Mesodermal cell (in vitro differentiated cells): ENCODE measurements around the gene LCAT.

Experiments
- H3K27ac ChIP-seq: 2 replicates; pipeline ENCODE4 v1.7.0; 2013; ENCODE audit warnings: mild to moderate bottlenecking, low read depth, low read length, moderate library complexity; ENCODE audit not compliant: severe bottlenecking
- H3K36me3 ChIP-seq: 2 replicates; pipeline ENCODE4 v1.7.1; 2013; ENCODE audit warnings: mild to moderate bottlenecking, low read length, moderate library complexity; ENCODE audit not compliant: control insufficient read depth, insufficient read depth
- H3K4me1 ChIP-seq: one replicate; pipeline ENCODE4 v1.7.1; 2013; ENCODE audit warnings: mild to moderate bottlenecking, low read length; ENCODE audit not compliant: insufficient read depth, control insufficient read depth, poor library complexity, severe bottlenecking
- H3K4me3 ChIP-seq: 2 replicates; pipeline ENCODE4 v1.7.0; 2013; ENCODE audit warnings: low read length, control low read depth, mild to moderate bottlenecking; ENCODE audit not compliant: insufficient read depth, poor library complexity, severe bottlenecking; ENCODE audit errors: extremely low read depth
- H3K9me3 ChIP-seq: 2 replicates; pipeline ENCODE4 v1.7.1; 2013; ENCODE audit warnings: mild to moderate bottlenecking, low read length, moderate library complexity; ENCODE audit not compliant: control insufficient read depth
- WGBS, 2 experiments: methylation state at CpG; one replicate each; pipeline ENCODE4 v1.1.5; 2013; ENCODE audit warnings: missing lambda C conversion rate in 2 of 2; ENCODE audit not compliant: insufficient coverage in 2 of 2; 5-methylcytosine and 5-hydroxymethylcytosine counted together

Gene LCAT

GRCh38 chr16:67959536-67960329 is 15.8 kb upstream of the LCAT start:
- Histone ChIP-seq H3K27ac (no peak overlapping the region), H3K36me3 (peaks cover 90% of the 10 kb centered on the region), H3K9me3 (no peaks in the 10 kb centered on the region), H3K4me3 (no peak overlapping the region), H3K4me1 (peaks cover 8% of the 10 kb centered on the region)
- WGBS, 2 experiments: 92 to 96% methylated on average over 7 to 9 of the region's 11 CpGs

- no peak overlapping the region for H3K27ac ChIP-seq
- no peaks in the 10 kb centered on the region for H3K9me3 ChIP-seq
- peaks cover 8% of the 10 kb centered on the region for H3K4me1 ChIP-seq
- no peak overlapping the region for H3K4me3 ChIP-seq
- peaks cover 88% of the 10 kb centered on the region for H3K36me3 ChIP-seq
- WGBS, 2 experiments: 90 to 95% methylated on average over 5 to 7 of the region's 9 CpGs
Observed at GRCh38 chr16:67957622-67958021, 13.7 kb upstream of the LCAT start.

- H3K4me3 ChIP-seq: no peak overlapping the region
- 94 to 99% methylated on average over 8 to 10 of the region's 10 CpGs for WGBS, 2 experiments
Observed at GRCh38 chr16:67954421-67955196, 10.7 kb upstream of the LCAT start.

GRCh38 chr16:67953641-67954375 is 9.9 kb upstream of the LCAT start:
- H3K27ac ChIP-seq: no peak overlapping the region
- 91 to 94% methylated on average over 4 to 6 of the region's 8 CpGs for WGBS, 2 experiments
- no peak overlapping the region for H3K4me3 ChIP-seq
- H3K36me3 ChIP-seq: peaks cover 89% of the 10 kb centered on the region
- no peaks in the 10 kb centered on the region for H3K9me3 ChIP-seq
- H3K4me1 ChIP-seq: no peaks in the 10 kb centered on the region

More at GRCh38 chr16:67954421-67955196, 10.7 kb upstream of the LCAT start:
- H3K4me1 ChIP-seq: no peaks in the 10 kb centered on the region
- H3K27ac ChIP-seq: no peak overlapping the region
- no peaks in the 10 kb centered on the region for H3K9me3 ChIP-seq
- H3K36me3 ChIP-seq: peaks cover 89% of the 10 kb centered on the region

- Histone ChIP-seq H3K4me1 (no peaks in the 10 kb centered on the region), H3K4me3 (no peak overlapping the region), H3K9me3 (no peaks in the 10 kb centered on the region), H3K27ac (no peak overlapping the region), H3K36me3 (peaks cover 95% of the 10 kb centered on the region)
- 90 to 94% methylated on average over 11 to 12 of the region's 12 CpGs for WGBS, 2 experiments
Observed at GRCh38 chr16:67951485-67951884, 7.6 kb upstream of the LCAT start.

GRCh38 chr16:67950335-67950843 is 6.5 kb upstream of the LCAT start:
- H3K27ac ChIP-seq: no peak overlapping the region
- H3K9me3 ChIP-seq: no peaks in the 10 kb centered on the region
- WGBS, 2 experiments: 95 to 97% methylated on average over 8 to 13 of the region's 16 CpGs
- H3K4me3 ChIP-seq: no peak overlapping the region
- no peaks in the 10 kb centered on the region for H3K4me1 ChIP-seq
- H3K36me3 ChIP-seq: peaks cover 99% of the 10 kb centered on the region

GRCh38 chr16:67949645-67950044 is 5.7 kb upstream of the LCAT start:
- H3K36me3 ChIP-seq: peaks cover 99% of the 10 kb centered on the region
- no peak overlapping the region for H3K4me3 ChIP-seq
- WGBS, 2 experiments: 92 to 93% methylated on average over 4 to 11 of the region's 11 CpGs
- no peaks in the 10 kb centered on the region for H3K9me3 ChIP-seq
- no peak overlapping the region for H3K27ac ChIP-seq
- no peaks in the 10 kb centered on the region for H3K4me1 ChIP-seq

GRCh38 chr16:67948015-67948414 is 4.1 kb upstream of the LCAT start:
- Histone ChIP-seq H3K9me3 (no peaks in the 10 kb centered on the region), H3K4me3 (no peak overlapping the region), H3K4me1 (no peaks in the 10 kb centered on the region), H3K36me3 (peaks cover 100% of the 10 kb centered on the region), H3K27ac (no peak overlapping the region)
- 94 to 98% methylated on average over 10 to 15 of the region's 15 CpGs for WGBS, 2 experiments

- no peak overlapping the region for H3K4me3 ChIP-seq
- no peaks in the 10 kb centered on the region for H3K4me1 ChIP-seq
- WGBS, 2 experiments: 97 to 98% methylated on average over 18 to 25 of the region's 28 CpGs
- no peak overlapping the region for H3K27ac ChIP-seq
- peaks cover 100% of the 10 kb centered on the region for H3K36me3 ChIP-seq
- H3K9me3 ChIP-seq: no peaks in the 10 kb centered on the region
Observed at GRCh38 chr16:67946966-67947558, 3.1 kb upstream of the LCAT start.

GRCh38 chr16:67946128-67946569 is 2.2 kb upstream of the LCAT start:
- H3K9me3 ChIP-seq: no peaks in the 10 kb centered on the region
- H3K4me3 ChIP-seq: no peak overlapping the region
- no peaks in the 10 kb centered on the region for H3K4me1 ChIP-seq
- H3K36me3 ChIP-seq: peaks cover 99% of the 10 kb centered on the region
- H3K27ac ChIP-seq: no peak overlapping the region
- 95 to 96% methylated on average over 16 to 18 of the region's 20 CpGs for WGBS, 2 experiments
